ENCODE measurements around the gene ZNF512B. TPM values are rescaled to one million over a fixed set of nuclear protein-coding genes. Genes with fewer than 3 reads are reported as not detected.

The ZNF512B gene
- total RNA-seq, 4 donors from 2014 or later = 13.4 to 24.8 (median 19.0) TPM

- H3K9me3 ChIP-seq = no peaks in the 10 kb centered on the region
- WGBS, 2 donors = 86 to 98% methylated on average over 12 to 14 of the region's 14 CpGs
- H3K4me1 ChIP-seq = peaks cover 48 to 82% of the 10 kb centered on the region in 2 donors
- intact Hi-C loops (cut with DNase I) = no loop called here
- DNase-seq = no peak
- H3K27me3 ChIP-seq = no peaks in the 10 kb centered on the region
- no peak for TF ChIP-seq POLR2A (IDR thresholded peaks at IDR 0.05)
- TF ChIP-seq, protein P1, sequence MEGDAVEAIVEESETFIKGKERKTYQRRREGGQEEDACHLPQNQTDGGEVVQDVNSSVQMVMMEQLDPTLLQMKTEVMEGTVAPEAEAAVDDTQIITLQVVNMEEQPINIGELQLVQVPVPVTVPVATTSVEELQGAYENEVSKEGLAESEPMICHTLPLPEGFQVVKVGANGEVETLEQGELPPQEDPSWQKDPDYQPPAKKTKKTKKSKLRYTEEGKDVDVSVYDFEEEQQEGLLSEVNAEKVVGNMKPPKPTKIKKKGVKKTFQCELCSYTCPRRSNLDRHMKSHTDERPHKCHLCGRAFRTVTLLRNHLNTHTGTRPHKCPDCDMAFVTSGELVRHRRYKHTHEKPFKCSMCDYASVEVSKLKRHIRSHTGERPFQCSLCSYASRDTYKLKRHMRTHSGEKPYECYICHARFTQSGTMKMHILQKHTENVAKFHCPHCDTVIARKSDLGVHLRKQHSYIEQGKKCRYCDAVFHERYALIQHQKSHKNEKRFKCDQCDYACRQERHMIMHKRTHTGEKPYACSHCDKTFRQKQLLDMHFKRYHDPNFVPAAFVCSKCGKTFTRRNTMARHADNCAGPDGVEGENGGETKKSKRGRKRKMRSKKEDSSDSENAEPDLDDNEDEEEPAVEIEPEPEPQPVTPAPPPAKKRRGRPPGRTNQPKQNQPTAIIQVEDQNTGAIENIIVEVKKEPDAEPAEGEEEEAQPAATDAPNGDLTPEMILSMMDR (IDR thresholded peaks at IDR 0.05) = no peak
- H3K36me3 ChIP-seq = no peaks in the 10 kb centered on the region
- peak overlapping the region in 1 of 3 donors; percentile 23 for H3K27ac ChIP-seq
- no peak overlapping the region for H3K4me3 ChIP-seq (replicated peaks in 1 of 3)
These were observed 17.0 kb downstream of the ZNF512B start for GRCh38 chr20:63952769-63953168.

GRCh38 chr20:63952210-63952535 lies 17.6 kb downstream of the ZNF512B start:
- Histone ChIP-seq H3K36me3 (no peaks in the 10 kb centered on the region), H3K27ac (peak overlapping the region in 2 of 3 donors; percentile 17 to 23)
- no peak for DNase-seq

DNA sequence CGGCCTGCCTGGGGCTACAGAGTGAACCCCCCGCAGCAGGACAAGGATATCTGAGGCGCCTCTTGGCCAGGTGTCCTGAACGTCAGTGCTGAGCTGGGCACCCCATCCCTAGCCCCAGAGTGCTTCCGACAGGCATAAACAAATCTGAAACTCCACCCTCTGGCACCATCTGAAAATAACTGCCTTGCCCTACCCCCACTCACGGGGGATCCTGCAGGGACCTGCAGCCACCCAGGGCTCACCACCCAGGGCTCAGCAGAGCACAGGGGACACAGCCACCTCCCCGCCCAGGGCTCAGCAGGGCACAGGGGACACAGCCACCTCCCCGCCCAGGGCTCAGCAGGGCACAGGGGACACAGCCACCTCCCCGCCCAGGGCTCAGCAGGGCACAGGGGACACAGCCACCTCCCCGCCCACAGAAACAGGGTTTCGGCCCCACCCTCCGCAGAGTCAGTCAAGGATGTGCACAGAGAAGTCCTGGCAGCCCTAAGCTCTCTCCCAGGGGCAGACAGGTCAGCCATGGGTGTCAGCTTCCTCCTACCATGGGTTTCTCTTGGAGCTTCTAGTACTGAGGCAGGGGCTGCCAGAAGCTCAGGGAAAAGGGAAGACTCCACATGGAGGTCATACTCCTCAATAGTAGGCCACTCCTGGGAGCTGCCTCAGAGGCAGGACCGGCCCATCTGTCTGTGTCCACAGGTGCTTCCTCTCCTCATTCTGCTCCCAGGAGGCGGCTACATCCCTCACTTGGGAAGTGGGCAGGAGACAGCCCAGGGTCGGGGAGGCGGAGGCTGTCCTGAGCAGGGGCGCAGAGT lies 18.1 kb downstream of the ZNF512B start:
- Histone ChIP-seq H3K9me3 (no peaks in the 10 kb centered on the region), H3K27me3 (no peaks in the 10 kb centered on the region), H3K36me3 (no peaks in the 10 kb centered on the region), H3K27ac (peak overlapping the region in 2 of 3 donors; percentile 89 to 91), H3K4me3 (replicated peaks in 1 of 3) (no peak overlapping the region), H3K4me1 (peaks cover 43 to 78% of the 10 kb centered on the region in 2 donors)
- TF ChIP-seq, protein P1 (IDR thresholded peaks at IDR 0.05) = no peak
- no peak for TF ChIP-seq POLR2A (IDR thresholded peaks at IDR 0.05)
- 76 to 79% methylated on average over 2 to 7 of the region's 17 CpGs for WGBS, 2 donors
- DNase-seq = peak in 1 of 2 donors; percentile 29
- intact Hi-C loops (cut with DNase I) = no loop called here

More at GRCh38 chr20:63952210-63952535, 17.6 kb downstream of the ZNF512B start:
- no peaks in the 10 kb centered on the region for H3K9me3 ChIP-seq
- TF ChIP-seq, protein P1 (IDR thresholded peaks at IDR 0.05) = no peak
- TF ChIP-seq POLR2A (IDR thresholded peaks at IDR 0.05) = no peak
- intact Hi-C loops (cut with DNase I) = no loop called here
- no peak overlapping the region for H3K4me3 ChIP-seq (replicated peaks in 1 of 3)
- no CpG with 5 or more reads among the region's 15 CpGs for WGBS, 2 donors
- no peaks in the 10 kb centered on the region for H3K27me3 ChIP-seq
- H3K4me1 ChIP-seq = peaks cover 48 to 82% of the 10 kb centered on the region in 2 donors

DNA sequence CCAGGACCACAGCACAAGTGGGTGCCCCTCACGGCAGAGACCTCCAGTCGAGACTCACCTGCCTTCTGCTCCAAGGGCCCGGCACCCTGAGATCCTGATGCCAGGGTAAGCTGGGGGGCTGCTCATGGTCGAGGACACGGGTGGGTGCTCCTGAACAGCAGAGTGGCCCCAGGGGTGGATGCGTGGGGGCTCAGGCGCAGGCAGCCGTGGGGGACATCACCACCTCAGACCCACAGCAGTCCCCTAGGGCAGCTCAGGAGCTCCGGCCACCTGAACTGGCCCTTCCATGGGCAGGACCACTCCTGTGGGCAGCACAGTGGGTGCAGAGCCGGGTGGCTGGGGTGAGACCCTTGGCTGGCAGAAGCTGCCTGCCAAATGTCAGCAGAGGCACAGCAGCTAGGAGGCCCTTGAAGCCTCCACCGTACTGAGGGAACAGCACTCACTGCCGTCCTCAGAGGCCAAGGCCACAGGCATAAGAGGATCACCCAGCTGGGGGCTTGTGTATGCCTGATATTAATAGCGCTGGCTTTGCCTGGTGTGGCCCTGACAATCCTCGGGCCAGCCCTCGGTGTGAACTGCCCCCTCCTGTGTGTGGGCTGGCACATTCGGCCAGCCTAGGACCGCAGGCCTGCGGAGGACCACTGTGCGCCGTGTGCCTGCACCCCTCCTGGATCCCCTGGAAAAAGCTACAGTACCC lies 18.9 kb downstream of the ZNF512B start:
- intact Hi-C loops (cut with DNase I) = no loop called here
- peaks cover 42 to 78% of the 10 kb centered on the region in 2 donors for H3K4me1 ChIP-seq
- WGBS, 2 donors = 63 to 91% methylated on average over 5 to 11 of the region's 20 CpGs
- no peak overlapping the region for H3K4me3 ChIP-seq (replicated peaks in 1 of 3)
- H3K27ac ChIP-seq = peak overlapping the region; percentile 88 to 91 (median 89)
- no peak for DNase-seq
- H3K36me3 ChIP-seq = peaks cover 0 to 1% of the 10 kb centered on the region in 2 donors
- no peaks in the 10 kb centered on the region for H3K9me3 ChIP-seq
- TF ChIP-seq, protein P1 (IDR thresholded peaks at IDR 0.05) = no peak
- TF ChIP-seq POLR2A (IDR thresholded peaks at IDR 0.05) = no peak
- no peaks in the 10 kb centered on the region for H3K27me3 ChIP-seq
